Measurements from ENCODE around the gene TMSB4X. TPM values are rescaled to one million over a fixed set of nuclear protein-coding genes. Genes with fewer than 3 reads are reported as not detected.
A peak's percentile ranks its signal among the peaks of the same experiment; 100 is the strongest.

The TMSB4X gene
- total and polyA plus RNA-seq, 3 experiments from 2014 or later, result 3,415 to 28,788 (median 3,478) TPM

GRCh38 chrX:12972243-12972642 lies 2.7 kb upstream of the TMSB4X start:
- Histone ChIP-seq H3K36me3 (ENCODE audit: insufficient read depth, low read length) (peaks cover 15% of the 10 kb centered on the region), H3K4me1 (ENCODE audit: insufficient read depth, low read length) (peaks cover 30% of the 10 kb centered on the region), H3K27me3 (ENCODE audit: insufficient read depth, low read length, poor library complexity, severe bottlenecking) (no peaks in the 10 kb centered on the region), H3K9me3 (ENCODE audit: low read length) (no peaks in the 10 kb centered on the region), H3K4me3 (ENCODE audit: low read length) (peak overlapping the region; percentile 70), H3K27ac (ENCODE audit: low read depth, low read length) (peak overlapping the region; percentile 80)
- CTCF ChIA-PET, result interaction anchor here (4.2 to 16.4 kb wide), 4 partner anchors 15 to 116 kb away, joined by 23 to 224 read pairs (median 110); no protein-coding TSS in a partner anchor
- Mint-ChIP-seq H3K4me1 (peaks cover 39 to 54% (median 50%) of the 10 kb centered on the region in 3 donors), H3K27me3 (peaks cover 0 to 42% of the 10 kb centered on the region in 2 donors), H3K36me3 (peaks cover 18 to 53% (median 19%) of the 10 kb centered on the region in 3 donors), H3K27ac (peak overlapping the region; percentile 92 to 99 (median 96)), H3K4me3 (peak overlapping the region; percentile 91 to 100 (median 98)), H3K9me3 (peaks cover 0 to 7% (median 0%) of the 10 kb centered on the region in 5 donors)
- POLR2A ChIA-PET, result interaction anchor here (1.1 to 15.0 kb wide), 7 partner anchors 11 to 120 kb away, joined by 3 to 194 read pairs (median 10); no protein-coding TSS in a partner anchor
- DNase-seq, result no peak

- ChIA-PET POLR2A (interaction anchor here (0.6 to 15.0 kb wide), 9 partner anchors 12 to 120 kb away, joined by 3 to 194 read pairs (median 6); no protein-coding TSS in a partner anchor), CTCF (interaction anchor here (1.0 to 16.4 kb wide), 5 partner anchors 16 to 116 kb away, joined by 3 to 224 read pairs (median 24); no protein-coding TSS in a partner anchor)
- Mint-ChIP-seq H3K36me3 (peaks cover 26 to 60% (median 27%) of the 10 kb centered on the region in 3 donors), H3K27me3 (peaks cover 0 to 42% of the 10 kb centered on the region in 2 donors), H3K27ac (peak overlapping the region; percentile 81 to 99 (median 96)), H3K4me3 (peak overlapping the region; percentile 97 to 100 (median 98)), H3K9me3 (peaks cover 0 to 7% (median 0%) of the 10 kb centered on the region in 5 donors), H3K4me1 (peaks cover 33 to 55% (median 52%) of the 10 kb centered on the region in 3 donors)
- H3K27ac ChIP-seq (ENCODE audit: low read depth, low read length), result peak overlapping the region; percentile 96
- H3K36me3 ChIP-seq (ENCODE audit: insufficient read depth, low read length), result peaks cover 22% of the 10 kb centered on the region
- no peak for DNase-seq
- H3K4me3 ChIP-seq (ENCODE audit: low read length), result peak overlapping the region; percentile 97
- no peaks in the 10 kb centered on the region for H3K27me3 ChIP-seq (ENCODE audit: insufficient read depth, low read length, poor library complexity, severe bottlenecking)
- H3K4me1 ChIP-seq (ENCODE audit: insufficient read depth, low read length), result peaks cover 25% of the 10 kb centered on the region
- no peaks in the 10 kb centered on the region for H3K9me3 ChIP-seq (ENCODE audit: low read length)
Measured at GRCh38 chrX:12972878-12973560, 1.9 kb upstream of the TMSB4X start.

DNA sequence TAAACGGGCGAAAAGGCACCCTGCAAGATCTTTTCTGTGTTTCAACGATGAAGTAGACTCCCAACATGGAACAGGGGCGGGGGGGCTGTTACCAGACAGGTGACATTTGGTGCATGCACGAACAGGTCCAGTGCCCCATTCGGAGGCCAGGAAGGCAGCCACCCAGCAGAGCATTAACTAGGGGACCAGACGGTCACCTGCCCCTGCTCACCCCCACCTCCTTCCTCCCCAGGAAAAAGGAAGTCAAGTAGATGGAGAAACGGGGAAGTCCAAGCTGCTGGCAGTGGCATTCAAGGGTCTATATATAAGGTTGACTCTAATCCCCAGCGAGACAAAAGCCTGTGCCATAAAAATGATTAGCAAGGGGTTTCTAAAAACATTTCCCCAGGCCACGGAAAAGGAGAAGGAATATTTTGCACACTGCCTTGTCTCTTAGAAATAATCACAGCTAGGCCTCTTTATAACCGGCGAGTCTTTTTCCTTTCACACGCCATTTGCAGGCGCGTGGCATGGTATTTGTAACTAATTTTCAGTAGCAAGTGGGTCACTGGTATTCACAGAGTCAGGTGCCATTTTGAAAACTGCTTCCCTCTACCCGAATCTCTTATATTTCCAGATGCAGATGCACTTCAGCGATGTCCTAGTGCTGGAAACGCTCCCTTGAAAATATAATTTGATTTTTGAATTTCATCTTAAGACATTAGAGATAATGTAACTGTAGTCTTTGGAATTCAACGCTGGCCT lies 1.2 kb upstream of the TMSB4X start:
- DNase-seq, result peak in 3 of 5 donors; percentile 21 to 73 (median 34)
- peaks cover 27 to 68% (median 28%) of the 10 kb centered on the region in 3 donors for H3K36me3 Mint-ChIP-seq
- H3K9me3 Mint-ChIP-seq, result peaks cover 0 to 7% (median 0%) of the 10 kb centered on the region in 5 donors
- peak overlapping the region; percentile 81 to 99 (median 96) for H3K27ac Mint-ChIP-seq
- peaks cover 0 to 44% of the 10 kb centered on the region in 2 donors for H3K27me3 Mint-ChIP-seq
- H3K36me3 ChIP-seq (ENCODE audit: insufficient read depth, low read length), result peaks cover 22% of the 10 kb centered on the region
- ChIA-PET POLR2A (interaction anchor here (0.6 to 15.0 kb wide), 11 partner anchors 17 to 118 kb away, joined by 3 to 194 read pairs (median 6); no protein-coding TSS in a partner anchor), CTCF (interaction anchor here (1.0 to 16.4 kb wide), 7 partner anchors 13 to 115 kb away, joined by 3 to 224 read pairs (median 23); no protein-coding TSS in a partner anchor)
- H3K4me3 Mint-ChIP-seq, result peak overlapping the region; percentile 97 to 100 (median 98)
- H3K4me1 ChIP-seq (ENCODE audit: insufficient read depth, low read length), result peaks cover 22% of the 10 kb centered on the region
- H3K4me1 Mint-ChIP-seq, result peaks cover 32 to 55% (median 53%) of the 10 kb centered on the region in 3 donors
- H3K4me3 ChIP-seq (ENCODE audit: low read length), result peak overlapping the region; percentile 97
- no peaks in the 10 kb centered on the region for H3K9me3 ChIP-seq (ENCODE audit: low read length)
- peak overlapping the region; percentile 96 for H3K27ac ChIP-seq (ENCODE audit: low read depth, low read length)
- no peaks in the 10 kb centered on the region for H3K27me3 ChIP-seq (ENCODE audit: insufficient read depth, low read length, poor library complexity, severe bottlenecking)

- ChIA-PET POLR2A (interaction anchor here (0.8 to 15.0 kb wide), 11 partner anchors 19 to 117 kb away, joined by 3 to 194 read pairs (median 10); no protein-coding TSS in a partner anchor), CTCF (interaction anchor here (1.0 to 16.4 kb wide), 9 partner anchors 12 to 514 kb away, joined by 3 to 224 read pairs (median 5); no protein-coding TSS in a partner anchor)
- Histone ChIP-seq H3K27ac (ENCODE audit: low read depth, low read length) (peak overlapping the region; percentile 96), H3K27me3 (ENCODE audit: insufficient read depth, low read length, poor library complexity, severe bottlenecking) (no peaks in the 10 kb centered on the region), H3K36me3 (ENCODE audit: insufficient read depth, low read length) (peaks cover 22% of the 10 kb centered on the region), H3K9me3 (ENCODE audit: low read length) (no peaks in the 10 kb centered on the region), H3K4me3 (ENCODE audit: low read length) (peak overlapping the region; percentile 97), H3K4me1 (ENCODE audit: insufficient read depth, low read length) (peaks cover 22% of the 10 kb centered on the region)
- peak in 2 of 5 donors; percentile 39 to 76 for DNase-seq
- H3K27me3 Mint-ChIP-seq, result peaks cover 0 to 39% of the 10 kb centered on the region in 2 donors
- H3K27ac Mint-ChIP-seq, result peak overlapping the region; percentile 81 to 99 (median 96)
- H3K4me3 Mint-ChIP-seq, result peak overlapping the region; percentile 97 to 100 (median 98)
- H3K4me1 Mint-ChIP-seq, result peaks cover 30 to 55% (median 54%) of the 10 kb centered on the region in 3 donors
- peaks cover 0 to 7% (median 0%) of the 10 kb centered on the region in 5 donors for H3K9me3 Mint-ChIP-seq
- peaks cover 27 to 68% (median 28%) of the 10 kb centered on the region in 3 donors for H3K36me3 Mint-ChIP-seq
Measured at GRCh38 chrX:12974305-12974795, 560 bp upstream of the TMSB4X start.

- Mint-ChIP-seq H3K4me3 (peak overlapping the region; percentile 97 to 100 (median 98)), H3K4me1 (peaks cover 27 to 54% (median 53%) of the 10 kb centered on the region in 3 donors), H3K27ac (peak overlapping the region; percentile 81 to 99 (median 96)), H3K9me3 (peaks cover 0 to 7% (median 0%) of the 10 kb centered on the region in 5 donors), H3K36me3 (peaks cover 27 to 68% (median 28%) of the 10 kb centered on the region in 3 donors), H3K27me3 (peaks cover 0 to 38% of the 10 kb centered on the region in 2 donors)
- Histone ChIP-seq H3K36me3 (ENCODE audit: insufficient read depth, low read length) (peaks cover 22% of the 10 kb centered on the region), H3K4me3 (ENCODE audit: low read length) (peak overlapping the region; percentile 97), H3K27me3 (ENCODE audit: insufficient read depth, low read length, poor library complexity, severe bottlenecking) (no peaks in the 10 kb centered on the region), H3K27ac (ENCODE audit: low read depth, low read length) (peak overlapping the region; percentile 96), H3K9me3 (ENCODE audit: low read length) (no peaks in the 10 kb centered on the region), H3K4me1 (ENCODE audit: insufficient read depth, low read length) (peaks cover 21% of the 10 kb centered on the region)
- CTCF ChIA-PET, result interaction anchor here (1.2 to 16.4 kb wide), 8 partner anchors 10 to 512 kb away, joined by 3 to 224 read pairs (median 4); no protein-coding TSS in a partner anchor
- peak in 1 of 5 donors; percentile 39 for DNase-seq
- POLR2A ChIA-PET, result interaction anchor here (0.7 to 15.0 kb wide), 11 partner anchors 14 to 116 kb away, joined by 3 to 194 read pairs (median 20); no protein-coding TSS in a partner anchor
Measured at GRCh38 chrX:12975670-12975965, 708 bp downstream of the TMSB4X start.

- H3K27me3 ChIP-seq (ENCODE audit: insufficient read depth, low read length, poor library complexity, severe bottlenecking), result no peaks in the 10 kb centered on the region
- Mint-ChIP-seq H3K36me3 (peaks cover 27 to 65% (median 28%) of the 10 kb centered on the region in 3 donors), H3K4me1 (peaks cover 26 to 53% (median 52%) of the 10 kb centered on the region in 3 donors), H3K4me3 (peak overlapping the region; percentile 97 to 100 (median 98)), H3K9me3 (peaks cover 0 to 7% (median 0%) of the 10 kb centered on the region in 5 donors), H3K27me3 (peaks cover 0 to 38% of the 10 kb centered on the region in 2 donors), H3K27ac (peak overlapping the region; percentile 81 to 99 (median 96))
- H3K9me3 ChIP-seq (ENCODE audit: low read length), result no peaks in the 10 kb centered on the region
- H3K27ac ChIP-seq (ENCODE audit: low read depth, low read length), result peak overlapping the region; percentile 96
- POLR2A ChIA-PET, result interaction anchor here (0.9 to 15.0 kb wide), 10 partner anchors 14 to 115 kb away, joined by 3 to 194 read pairs (median 28); no protein-coding TSS in a partner anchor
- peaks cover 26% of the 10 kb centered on the region for H3K4me1 ChIP-seq (ENCODE audit: insufficient read depth, low read length)
- CTCF ChIA-PET, result interaction anchor here (1.2 to 16.4 kb wide), 7 partner anchors 19 to 113 kb away, joined by 3 to 224 read pairs (median 7); no protein-coding TSS in a partner anchor
- peak in 2 of 5 donors; percentile 30 to 59 for DNase-seq
- peaks cover 22% of the 10 kb centered on the region for H3K36me3 ChIP-seq (ENCODE audit: insufficient read depth, low read length)
- H3K4me3 ChIP-seq (ENCODE audit: low read length), result peak overlapping the region; percentile 97
Measured at GRCh38 chrX:12975991-12976558, 1.2 kb downstream of the TMSB4X start.

Data from CD8-positive, alpha-beta memory T cell (primary cell).